ENCODE results near the gene NELFCD. TPM values are rescaled to one million over a fixed set of nuclear protein-coding genes. Genes with fewer than 3 reads are reported as not detected.
A peak's percentile ranks its signal among the peaks of the same experiment; 100 is the strongest.

NELFCD gene
- total RNA-seq, 4 donors from 2014 or later, result 15.9 to 66.6 (median 41.3) TPM

DNA sequence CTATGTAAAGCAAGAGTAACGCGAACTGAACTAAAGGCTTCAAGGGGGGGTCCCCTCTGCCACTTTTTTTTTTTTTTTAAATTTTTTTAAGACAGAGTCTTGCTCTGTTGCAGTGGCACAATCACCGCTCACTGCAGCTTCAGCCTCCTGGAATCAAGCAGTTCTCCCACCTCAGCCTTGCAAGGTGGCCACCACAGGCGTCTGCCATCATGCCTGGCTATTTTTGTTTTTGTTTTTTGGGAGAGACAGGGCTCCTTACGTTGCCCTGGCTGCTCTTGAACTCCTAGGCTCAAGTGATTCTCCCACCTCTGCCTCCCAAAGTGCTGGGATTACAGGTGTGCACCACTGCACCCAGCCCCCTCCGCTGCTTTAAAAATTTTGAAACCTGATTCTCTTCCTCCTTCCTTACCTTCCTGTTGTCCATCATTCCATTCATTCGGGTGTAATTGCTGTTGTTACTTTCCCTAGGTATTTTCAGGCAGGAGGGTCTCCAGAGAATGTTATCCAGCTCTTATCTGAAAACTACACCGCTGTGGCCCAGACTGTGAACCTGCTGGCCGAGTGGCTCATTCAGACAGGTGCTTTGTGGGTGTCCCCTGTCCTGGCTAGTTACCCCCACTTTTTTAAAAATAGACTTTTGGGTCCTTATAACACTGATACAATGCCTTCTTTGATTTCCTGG is 5.4 kb downstream of the NELFCD start:
- Histone ChIP-seq H3K4me3 (no peak overlapping the region), H3K9me3 (no peaks in the 10 kb centered on the region), H3K4me1 (peaks cover 0 to 8% of the 10 kb centered on the region in 2 donors), H3K27me3 (no peaks in the 10 kb centered on the region), H3K36me3 (no peaks in the 10 kb centered on the region), H3K27ac (no peak overlapping the region)
- intact Hi-C loops (cut with DNase I; ENCODE audit: low total_unique reads), result loop anchor here (10.0 kb wide), 1 partner anchor 92 kb away; no protein-coding TSS in a partner anchor
- no peak for DNase-seq
- TF ChIP-seq, protein P1, sequence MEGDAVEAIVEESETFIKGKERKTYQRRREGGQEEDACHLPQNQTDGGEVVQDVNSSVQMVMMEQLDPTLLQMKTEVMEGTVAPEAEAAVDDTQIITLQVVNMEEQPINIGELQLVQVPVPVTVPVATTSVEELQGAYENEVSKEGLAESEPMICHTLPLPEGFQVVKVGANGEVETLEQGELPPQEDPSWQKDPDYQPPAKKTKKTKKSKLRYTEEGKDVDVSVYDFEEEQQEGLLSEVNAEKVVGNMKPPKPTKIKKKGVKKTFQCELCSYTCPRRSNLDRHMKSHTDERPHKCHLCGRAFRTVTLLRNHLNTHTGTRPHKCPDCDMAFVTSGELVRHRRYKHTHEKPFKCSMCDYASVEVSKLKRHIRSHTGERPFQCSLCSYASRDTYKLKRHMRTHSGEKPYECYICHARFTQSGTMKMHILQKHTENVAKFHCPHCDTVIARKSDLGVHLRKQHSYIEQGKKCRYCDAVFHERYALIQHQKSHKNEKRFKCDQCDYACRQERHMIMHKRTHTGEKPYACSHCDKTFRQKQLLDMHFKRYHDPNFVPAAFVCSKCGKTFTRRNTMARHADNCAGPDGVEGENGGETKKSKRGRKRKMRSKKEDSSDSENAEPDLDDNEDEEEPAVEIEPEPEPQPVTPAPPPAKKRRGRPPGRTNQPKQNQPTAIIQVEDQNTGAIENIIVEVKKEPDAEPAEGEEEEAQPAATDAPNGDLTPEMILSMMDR (IDR thresholded peaks at IDR 0.05), result no peak
- TF ChIP-seq POLR2A (IDR thresholded peaks at IDR 0.05), result no peak

DNA sequence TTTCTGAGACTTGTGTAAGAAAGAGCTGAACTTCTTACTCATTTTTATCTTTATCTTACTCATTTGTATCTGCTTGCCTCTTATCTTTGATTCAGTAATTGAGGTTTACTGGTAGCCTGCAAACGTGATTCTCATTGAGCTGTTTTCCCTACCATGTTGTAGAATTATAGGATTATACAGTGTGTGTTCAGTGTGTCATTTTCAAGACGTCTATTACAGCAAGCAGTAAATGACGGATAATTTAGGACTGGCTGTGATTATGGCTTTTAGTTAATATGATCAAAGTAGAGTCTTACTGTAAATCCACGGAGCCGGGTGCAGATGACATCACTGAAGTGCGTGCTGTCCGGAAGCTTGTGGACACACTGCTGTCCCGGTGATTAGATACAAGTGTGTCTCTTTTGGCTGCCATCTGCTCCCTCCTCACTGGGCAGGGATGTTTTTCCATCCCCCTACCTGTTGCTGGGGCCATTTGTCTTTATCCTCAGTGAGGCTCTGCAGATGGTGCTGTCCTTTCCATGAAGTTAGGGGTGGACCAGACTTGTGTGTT is 6.0 kb downstream of the NELFCD start:
- DNase-seq, result no peak
- peaks cover 0 to 8% of the 10 kb centered on the region in 2 donors for H3K4me1 ChIP-seq
- intact Hi-C loops (cut with DNase I; ENCODE audit: low total_unique reads), result loop anchor here (10.0 kb wide), 1 partner anchor 92 kb away; no protein-coding TSS in a partner anchor
- no peaks in the 10 kb centered on the region for H3K27me3 ChIP-seq
- no peak overlapping the region for H3K4me3 ChIP-seq
- no peak overlapping the region for H3K27ac ChIP-seq
- no peaks in the 10 kb centered on the region for H3K36me3 ChIP-seq
- no peak for TF ChIP-seq POLR2A (IDR thresholded peaks at IDR 0.05)
- TF ChIP-seq, protein P1 (IDR thresholded peaks at IDR 0.05), result no peak
- H3K9me3 ChIP-seq, result no peaks in the 10 kb centered on the region

DNA sequence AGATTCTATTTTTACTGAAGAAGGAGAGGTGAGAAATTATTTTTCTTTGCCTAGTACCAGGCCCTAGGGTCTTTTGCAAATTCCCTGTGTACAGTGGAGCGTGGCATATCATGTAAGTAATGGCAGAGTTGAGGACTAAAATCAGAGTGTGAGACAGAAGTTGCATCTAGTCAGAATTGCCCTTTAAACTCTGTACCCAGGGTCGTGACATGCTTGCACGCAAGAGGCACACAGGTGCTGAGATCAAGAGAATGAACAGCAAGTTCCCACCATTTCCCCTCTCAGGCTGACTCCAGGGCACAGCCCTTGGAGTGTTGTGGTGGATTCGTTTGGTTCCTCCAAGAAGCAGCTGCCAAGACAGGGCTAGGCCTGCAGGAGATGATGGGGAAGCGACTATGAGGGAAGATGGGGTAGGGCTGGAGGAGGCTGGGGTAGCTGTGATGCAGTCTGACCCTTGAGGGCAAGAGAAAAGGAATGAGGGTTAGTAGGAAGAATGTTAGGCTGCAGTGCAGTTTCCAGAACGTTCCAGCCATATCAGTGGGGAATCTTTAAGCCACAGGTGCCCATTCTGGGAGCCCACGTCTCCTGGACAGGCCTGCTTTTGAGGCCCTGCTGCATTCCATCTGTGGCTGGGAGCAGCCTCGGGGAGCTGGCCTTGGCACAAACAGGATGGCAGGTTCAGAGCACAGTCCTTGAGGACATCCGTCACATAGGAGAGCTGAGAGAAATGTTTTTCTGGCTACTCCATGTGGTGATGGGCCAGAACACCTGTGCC is 6.9 kb downstream of the NELFCD start:
- Histone ChIP-seq H3K27ac (no peak overlapping the region), H3K9me3 (no peaks in the 10 kb centered on the region), H3K4me1 (peaks cover 0 to 6% of the 10 kb centered on the region in 2 donors), H3K4me3 (no peak overlapping the region), H3K27me3 (no peaks in the 10 kb centered on the region), H3K36me3 (no peaks in the 10 kb centered on the region)
- no peak for TF ChIP-seq POLR2A (IDR thresholded peaks at IDR 0.05)
- TF ChIP-seq, protein P1 (IDR thresholded peaks at IDR 0.05), result no peak
- intact Hi-C loops (cut with DNase I; ENCODE audit: low total_unique reads), result loop anchor here (10.0 kb wide), 1 partner anchor 93 kb away; no protein-coding TSS in a partner anchor
- DNase-seq, result no peak

GRCh38 chr20:58988565-58988882 is 7.5 kb downstream of the NELFCD start:
- Histone ChIP-seq H3K4me1 (peaks cover 0 to under 1% of the 10 kb centered on the region in 2 donors), H3K36me3 (no peaks in the 10 kb centered on the region), H3K27ac (no peak overlapping the region), H3K4me3 (no peak overlapping the region), H3K27me3 (no peaks in the 10 kb centered on the region), H3K9me3 (no peaks in the 10 kb centered on the region)
- DNase-seq, result no peak
- intact Hi-C loops (cut with DNase I; ENCODE audit: low total_unique reads), result loop anchor here (10.0 kb wide), 1 partner anchor 94 kb away; no protein-coding TSS in a partner anchor
- TF ChIP-seq, protein P1 (IDR thresholded peaks at IDR 0.05), result no peak
- no peak for TF ChIP-seq POLR2A (IDR thresholded peaks at IDR 0.05)

GRCh38 chr20:58989196-58989595 is 8.1 kb downstream of the NELFCD start:
- intact Hi-C loops (cut with DNase I; ENCODE audit: low total_unique reads), result loop anchor here (10.0 kb wide), 1 partner anchor 94 kb away; no protein-coding TSS in a partner anchor
- Histone ChIP-seq H3K36me3 (no peaks in the 10 kb centered on the region), H3K27me3 (no peaks in the 10 kb centered on the region), H3K9me3 (no peaks in the 10 kb centered on the region), H3K4me3 (no peak overlapping the region), H3K27ac (no peak overlapping the region), H3K4me1 (no peaks in the 10 kb centered on the region)
- DNase-seq, result peak in 1 of 2 donors; percentile 4
- no peak for TF ChIP-seq POLR2A (IDR thresholded peaks at IDR 0.05)
- TF ChIP-seq, protein P1 (IDR thresholded peaks at IDR 0.05), result no peak
